Measurements from ENCODE around the gene CHST12. TPM values are rescaled to one million over a fixed set of nuclear protein-coding genes. Genes with fewer than 3 reads are reported as not detected.

Gene CHST12
- total RNA-seq, 6 donors from 2014 or later = 10.2 to 35.9 (median 27.8) TPM

DNA sequence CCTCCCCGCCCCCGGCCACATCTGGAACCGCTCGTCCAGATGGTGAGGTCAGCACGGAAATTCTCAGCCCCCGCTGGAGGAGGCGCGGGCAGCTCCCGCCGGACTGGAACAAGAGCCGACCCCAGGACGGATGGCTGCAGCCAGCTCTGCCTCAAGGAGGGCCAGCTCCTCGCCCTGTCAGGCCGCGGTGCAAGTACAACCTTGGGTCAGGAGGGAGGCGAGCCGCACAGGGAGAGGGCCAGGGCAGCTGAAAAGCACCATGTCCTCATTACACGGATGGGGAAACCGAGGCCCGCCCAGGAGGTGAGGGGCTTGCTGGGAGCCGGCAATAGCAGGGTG lies 76.6 kb downstream of the CHST12 start:
- Histone ChIP-seq H3K4me3 (no peak overlapping the region), H3K27me3 (no peaks in the 10 kb centered on the region), H3K9me3 (peaks cover 0 to 8% (median 5%) of the 10 kb centered on the region in 4 donors), H3K27ac (no peak overlapping the region), H3K36me3 (no peaks in the 10 kb centered on the region), H3K4me1 (peaks cover 15 to 21% (median 18%) of the 10 kb centered on the region in 4 donors)
- ATAC-seq (ENCODE audit: low FRiP score in 2 of 2) (no peak), DNase-seq (peak in 1 of 2 donors; percentile 77)
- TF ChIP-seq, protein P1, sequence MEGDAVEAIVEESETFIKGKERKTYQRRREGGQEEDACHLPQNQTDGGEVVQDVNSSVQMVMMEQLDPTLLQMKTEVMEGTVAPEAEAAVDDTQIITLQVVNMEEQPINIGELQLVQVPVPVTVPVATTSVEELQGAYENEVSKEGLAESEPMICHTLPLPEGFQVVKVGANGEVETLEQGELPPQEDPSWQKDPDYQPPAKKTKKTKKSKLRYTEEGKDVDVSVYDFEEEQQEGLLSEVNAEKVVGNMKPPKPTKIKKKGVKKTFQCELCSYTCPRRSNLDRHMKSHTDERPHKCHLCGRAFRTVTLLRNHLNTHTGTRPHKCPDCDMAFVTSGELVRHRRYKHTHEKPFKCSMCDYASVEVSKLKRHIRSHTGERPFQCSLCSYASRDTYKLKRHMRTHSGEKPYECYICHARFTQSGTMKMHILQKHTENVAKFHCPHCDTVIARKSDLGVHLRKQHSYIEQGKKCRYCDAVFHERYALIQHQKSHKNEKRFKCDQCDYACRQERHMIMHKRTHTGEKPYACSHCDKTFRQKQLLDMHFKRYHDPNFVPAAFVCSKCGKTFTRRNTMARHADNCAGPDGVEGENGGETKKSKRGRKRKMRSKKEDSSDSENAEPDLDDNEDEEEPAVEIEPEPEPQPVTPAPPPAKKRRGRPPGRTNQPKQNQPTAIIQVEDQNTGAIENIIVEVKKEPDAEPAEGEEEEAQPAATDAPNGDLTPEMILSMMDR (IDR thresholded peaks at IDR 0.05) = no peak
- TF ChIP-seq EP300 (IDR thresholded peaks at IDR 0.05) (no peak), POLR2AphosphoS5 (IDR thresholded peaks at IDR 0.05) (no peak), POLR2A (IDR thresholded peaks at IDR 0.05) (no peak)
- 71 to 72% methylated on average over 9 to 10 of the region's 21 CpGs for WGBS, 2 donors

DNA sequence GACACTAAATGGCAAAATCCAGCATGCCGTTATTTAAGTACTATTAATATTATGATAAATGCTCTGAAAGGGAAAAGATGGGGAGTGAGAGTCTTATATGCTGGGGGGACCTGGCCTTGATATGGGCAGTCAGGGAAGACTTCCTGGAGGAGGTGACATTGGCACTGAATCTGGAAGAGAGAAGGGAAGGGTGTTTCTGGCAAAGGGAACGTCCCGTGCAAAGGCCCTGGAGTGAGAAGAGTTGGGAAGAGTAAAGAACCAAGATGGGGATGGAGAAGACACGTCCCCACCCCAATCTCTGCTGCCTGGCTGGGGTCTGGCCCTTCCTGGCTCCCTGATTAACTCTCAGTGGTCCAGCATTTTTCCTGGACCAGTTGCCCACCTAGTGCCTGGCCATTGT lies 77.8 kb downstream of the CHST12 start:
- Histone ChIP-seq H3K36me3 (no peaks in the 10 kb centered on the region), H3K27me3 (no peaks in the 10 kb centered on the region), H3K27ac (no peak overlapping the region), H3K4me1 (peaks cover 15 to 21% (median 18%) of the 10 kb centered on the region in 4 donors), H3K9me3 (peaks cover 0 to 8% (median 5%) of the 10 kb centered on the region in 4 donors), H3K4me3 (no peak overlapping the region)
- TF ChIP-seq POLR2A (IDR thresholded peaks at IDR 0.05) = no peak
- TF ChIP-seq, protein P1 (IDR thresholded peaks at IDR 0.05) = no peak
- no peak for TF ChIP-seq EP300 (IDR thresholded peaks at IDR 0.05)
- no peak for TF ChIP-seq POLR2AphosphoS5 (IDR thresholded peaks at IDR 0.05)
- DNase-seq (no peak), ATAC-seq (ENCODE audit: low FRiP score in 2 of 2) (no peak)
- 81% methylated on average over 4 of the region's 4 CpGs for WGBS, 2 donors

DNA sequence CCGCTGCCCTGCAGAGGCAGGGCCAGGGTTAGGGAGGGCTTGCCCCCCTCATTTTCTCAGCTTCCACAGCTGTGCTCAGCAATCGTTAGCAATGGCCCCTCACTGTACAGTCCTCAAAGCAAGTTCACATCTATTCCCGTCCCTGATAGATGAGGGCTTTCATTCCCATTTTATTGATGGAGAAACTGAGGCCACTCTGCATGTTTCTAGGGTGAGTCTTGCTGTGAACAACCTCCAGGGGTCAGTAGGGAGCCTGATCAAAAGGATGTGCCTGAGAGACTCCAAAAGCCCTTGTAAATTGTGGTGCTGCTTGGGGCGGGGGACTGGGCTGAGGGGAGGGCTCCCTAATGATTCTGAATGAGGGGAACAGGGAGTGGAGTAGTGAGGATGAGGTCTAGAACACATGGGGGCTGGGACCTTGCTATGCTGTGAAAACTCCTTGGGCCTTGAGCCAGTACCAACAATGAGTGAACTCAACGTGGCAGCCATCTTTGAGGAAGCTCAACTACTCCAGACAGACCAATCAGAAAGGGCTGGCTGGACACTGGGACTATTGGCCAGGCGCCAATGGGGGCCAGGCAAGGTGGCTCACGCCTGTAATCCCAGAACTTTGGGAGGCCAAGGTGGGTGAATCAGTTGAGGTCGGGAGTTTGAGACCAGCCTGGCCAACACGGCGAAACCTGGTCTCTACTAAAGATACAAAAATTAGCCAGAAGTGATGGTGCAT lies 79.5 kb downstream of the CHST12 start:
- ATAC-seq (ENCODE audit: low FRiP score in 2 of 2) (no peak), DNase-seq (no peak)
- Histone ChIP-seq H3K4me3 (no peak overlapping the region), H3K27ac (no peak overlapping the region), H3K27me3 (no peaks in the 10 kb centered on the region), H3K9me3 (peaks cover 0 to 8% (median 5%) of the 10 kb centered on the region in 4 donors), H3K4me1 (peaks cover 8 to 17% (median 10%) of the 10 kb centered on the region in 4 donors), H3K36me3 (no peaks in the 10 kb centered on the region)
- 83 to 85% methylated on average over 10 of the region's 10 CpGs for WGBS, 2 donors
- TF ChIP-seq, protein P1 (IDR thresholded peaks at IDR 0.05) = no peak
- TF ChIP-seq POLR2AphosphoS5 (IDR thresholded peaks at IDR 0.05) = no peak
- no peak for TF ChIP-seq POLR2A (IDR thresholded peaks at IDR 0.05)
- no peak for TF ChIP-seq EP300 (IDR thresholded peaks at IDR 0.05)

DNA sequence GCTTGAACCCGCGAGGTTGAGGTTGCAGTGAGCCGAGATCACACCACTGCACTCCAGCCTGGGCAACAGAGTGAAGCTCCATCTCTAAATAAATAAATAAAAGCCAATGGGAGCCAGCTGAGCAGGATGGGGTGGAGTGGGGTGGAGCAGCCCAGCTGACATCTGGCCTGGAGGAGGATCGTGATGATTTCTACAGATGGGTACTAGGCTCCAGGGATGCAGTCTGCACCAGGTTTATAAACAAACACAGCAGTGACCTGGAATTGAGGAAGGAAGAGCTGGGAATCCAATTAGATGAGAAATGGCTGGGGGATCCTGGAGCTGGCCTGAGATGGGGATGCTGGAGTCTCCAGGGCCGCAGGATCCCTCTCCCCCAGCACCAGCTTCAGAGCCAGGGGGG lies 80.1 kb downstream of the CHST12 start:
- H3K4me3 ChIP-seq = no peak overlapping the region
- no peaks in the 10 kb centered on the region for H3K27me3 ChIP-seq
- ATAC-seq (ENCODE audit: low FRiP score in 2 of 2) (no peak), DNase-seq (no peak)
- peaks cover 0 to 8% (median 5%) of the 10 kb centered on the region in 4 donors for H3K9me3 ChIP-seq
- TF ChIP-seq POLR2A (IDR thresholded peaks at IDR 0.05) (no peak), EP300 (IDR thresholded peaks at IDR 0.05) (no peak)
- TF ChIP-seq, protein P1 (IDR thresholded peaks at IDR 0.05) = no peak
- no peak overlapping the region for H3K27ac ChIP-seq
- peaks cover 2 to 11% (median 4%) of the 10 kb centered on the region in 4 donors for H3K4me1 ChIP-seq
- H3K36me3 ChIP-seq = no peaks in the 10 kb centered on the region
- WGBS, 2 donors = 54 to 83% methylated on average over 5 of the region's 5 CpGs

- DNase-seq = peak in 1 of 2 donors; percentile 50
- H3K36me3 ChIP-seq = no peaks in the 10 kb centered on the region
- H3K4me3 ChIP-seq = no peak overlapping the region
- 77 to 85% methylated on average over 12 of the region's 12 CpGs for WGBS, 2 donors
- TF ChIP-seq POLR2AphosphoS5 (IDR thresholded peaks at IDR 0.05) (no peak), EP300 (IDR thresholded peaks at IDR 0.05) (no peak), POLR2A (IDR thresholded peaks at IDR 0.05) (no peak)
- TF ChIP-seq, protein P1 (IDR thresholded peaks at IDR 0.05) = no peak
- no peak for ATAC-seq (ENCODE audit: low FRiP score in 2 of 2)
- H3K9me3 ChIP-seq = peaks cover 0 to 8% (median 5%) of the 10 kb centered on the region in 4 donors
- H3K4me1 ChIP-seq = peaks cover 1 to 14% (median 10%) of the 10 kb centered on the region in 4 donors
- H3K27ac ChIP-seq = no peak overlapping the region
- no peaks in the 10 kb centered on the region for H3K27me3 ChIP-seq
These were observed 81.5 kb downstream of the CHST12 start for GRCh38 chr7:2484868-2485267.
